OCI-LY1 (cell line): ENCODE data around the gene FILIP1L.

Experiments
- EZH2 ChIP-seq: fragments of 200-600 bp; sonication (generic), shearing (Covaris generic); IDR thresholded peaks from 2 replicates; pipeline ENCODE4 v1.8.0; 2017; ENCODE audit warnings: borderline replicate concordance, mixed run types, mild to moderate bottlenecking, antibody characterized with exemption, low read length, moderate library complexity, mixed read lengths
- TF ChIP-seq, protein P1 (sequence below): fragments of 200-600 bp; sonication (generic), shearing (Covaris generic); IDR thresholded peaks from 2 replicates; pipeline ENCODE4 v1.5.1; 2017; ENCODE audit warnings: mild to moderate bottlenecking, antibody characterized with exemption, low read length, moderate library complexity, mixed read lengths

DNA sequence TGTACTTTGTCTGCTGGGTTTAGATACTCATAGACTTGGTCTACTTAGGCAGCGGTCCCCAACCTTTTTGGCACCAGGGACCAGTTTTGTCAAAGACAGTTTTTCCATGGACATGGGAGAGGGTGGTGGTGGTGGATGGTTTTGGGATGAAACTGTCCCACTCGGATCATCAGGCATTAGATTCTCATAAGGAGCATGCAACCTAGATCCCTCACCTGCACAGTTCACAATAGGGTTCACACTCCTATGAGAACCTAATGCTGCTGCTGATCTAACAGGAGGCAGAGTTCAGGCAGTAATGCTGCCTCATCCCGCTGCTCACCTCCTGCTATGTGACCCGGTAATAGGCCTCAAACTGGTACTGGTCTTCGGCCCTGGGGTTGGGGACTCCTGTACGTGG, 251.3 kb downstream of the FILIP1L start:
- no peak for TF ChIP-seq EZH2
- TF ChIP-seq, protein P1, sequence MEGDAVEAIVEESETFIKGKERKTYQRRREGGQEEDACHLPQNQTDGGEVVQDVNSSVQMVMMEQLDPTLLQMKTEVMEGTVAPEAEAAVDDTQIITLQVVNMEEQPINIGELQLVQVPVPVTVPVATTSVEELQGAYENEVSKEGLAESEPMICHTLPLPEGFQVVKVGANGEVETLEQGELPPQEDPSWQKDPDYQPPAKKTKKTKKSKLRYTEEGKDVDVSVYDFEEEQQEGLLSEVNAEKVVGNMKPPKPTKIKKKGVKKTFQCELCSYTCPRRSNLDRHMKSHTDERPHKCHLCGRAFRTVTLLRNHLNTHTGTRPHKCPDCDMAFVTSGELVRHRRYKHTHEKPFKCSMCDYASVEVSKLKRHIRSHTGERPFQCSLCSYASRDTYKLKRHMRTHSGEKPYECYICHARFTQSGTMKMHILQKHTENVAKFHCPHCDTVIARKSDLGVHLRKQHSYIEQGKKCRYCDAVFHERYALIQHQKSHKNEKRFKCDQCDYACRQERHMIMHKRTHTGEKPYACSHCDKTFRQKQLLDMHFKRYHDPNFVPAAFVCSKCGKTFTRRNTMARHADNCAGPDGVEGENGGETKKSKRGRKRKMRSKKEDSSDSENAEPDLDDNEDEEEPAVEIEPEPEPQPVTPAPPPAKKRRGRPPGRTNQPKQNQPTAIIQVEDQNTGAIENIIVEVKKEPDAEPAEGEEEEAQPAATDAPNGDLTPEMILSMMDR, result no peak
